Left ventricle myocardium superior (tissue), 1 donor: ENCODE results near the gene SUGP1. TPM values are rescaled to one million over a fixed set of nuclear protein-coding genes. Genes with fewer than 3 reads are reported as not detected.

Source experiments
- ATAC-seq: fragments of 200-7000 bp; cut with Tn5 transposase; one replicate; pipeline ENCODE4 v1.9.1; 2020; ENCODE audit warnings: mild to moderate bottlenecking, moderate library complexity
- DNase-seq: peaks from one replicate; pipeline ENCODE4 v3.0.0-alpha.2; 2020
- intact Hi-C: fragments of 100-400 bp; cut with micrococcal nuclease; formaldehyde crosslinking; loops from one replicate; pipeline ENCODE4 v1.11.0; 2022
- total RNA-seq: library from RNA; stranded (reverse); fragmentation: NEBNext Ultra II Directional; extraction: Animal tissue kit (Norgen Biotek cat#: 25700); gene quantifications from one replicate; pipeline ENCODE4 v1.2.1, GENCODE V29; 2021
- donor health status: DM: no; HTN: yes; CAD: no; lungs with severe emphysema.

Gene SUGP1
- total RNA-seq, 1 donor from 2014 or later, result 46.0 TPM

DNA sequence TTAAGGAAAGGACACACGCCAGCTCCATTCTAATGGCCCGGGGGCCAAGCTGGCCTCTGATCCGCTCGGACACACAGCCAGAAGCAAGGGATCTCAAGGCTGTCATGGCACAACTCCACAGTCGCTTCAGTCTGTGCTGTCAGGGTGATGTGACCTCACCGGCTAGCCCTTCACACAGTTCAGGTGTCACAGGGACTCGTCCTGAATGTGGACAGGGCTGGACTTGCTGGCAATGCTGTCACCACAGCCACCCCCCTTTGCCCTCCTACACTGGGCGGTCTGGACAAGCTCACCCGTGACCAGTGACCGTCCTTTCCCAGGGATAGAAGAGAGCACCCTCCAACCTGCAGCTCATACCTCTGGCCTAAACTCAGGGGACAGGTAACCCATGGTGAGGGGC, 15.2 kb downstream of the SUGP1 start:
- ATAC-seq, result peak; percentile 53
- DNase-seq, result no peak
- intact Hi-C loops, result no loop called here

DNA sequence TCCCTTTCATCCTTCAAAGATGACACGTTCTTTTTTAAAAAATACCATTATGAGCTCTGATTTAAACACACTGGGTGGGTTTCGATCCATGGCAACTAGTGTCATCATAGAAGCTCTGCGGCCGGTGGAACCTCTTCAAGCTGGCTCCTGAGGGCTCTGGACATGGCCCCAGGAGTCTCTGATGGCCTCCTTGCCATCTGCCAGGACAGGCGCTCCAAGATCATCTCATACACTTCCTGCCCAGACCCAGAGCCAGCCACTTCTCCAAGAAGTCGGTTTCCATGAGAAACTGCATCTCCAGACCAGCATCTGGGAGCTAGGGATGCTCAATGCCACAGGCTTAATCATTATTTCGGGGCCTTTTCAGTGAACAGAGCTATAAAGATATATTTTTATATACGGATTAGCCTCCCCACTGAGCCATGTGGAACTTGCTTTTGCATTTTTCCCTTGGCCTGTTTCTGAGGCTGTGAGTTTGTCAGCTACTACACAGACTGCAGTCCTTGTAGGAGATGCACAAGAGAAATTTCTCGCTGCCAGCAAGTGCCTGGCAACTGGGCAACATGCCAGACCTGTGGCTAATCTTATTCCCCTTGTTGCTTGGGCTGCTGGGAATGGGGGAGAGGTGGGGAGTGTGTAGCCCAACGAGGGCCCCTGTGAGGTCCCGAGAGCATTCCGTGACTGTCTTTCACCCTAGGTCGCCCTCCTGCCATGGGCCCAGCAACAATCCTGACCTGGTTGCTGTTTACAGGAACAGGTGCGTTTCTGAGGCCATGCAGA, 15.9 kb downstream of the SUGP1 start:
- intact Hi-C loops, result no loop called here
- peak; percentile 81 for ATAC-seq
- peak; percentile 68 for DNase-seq

DNA sequence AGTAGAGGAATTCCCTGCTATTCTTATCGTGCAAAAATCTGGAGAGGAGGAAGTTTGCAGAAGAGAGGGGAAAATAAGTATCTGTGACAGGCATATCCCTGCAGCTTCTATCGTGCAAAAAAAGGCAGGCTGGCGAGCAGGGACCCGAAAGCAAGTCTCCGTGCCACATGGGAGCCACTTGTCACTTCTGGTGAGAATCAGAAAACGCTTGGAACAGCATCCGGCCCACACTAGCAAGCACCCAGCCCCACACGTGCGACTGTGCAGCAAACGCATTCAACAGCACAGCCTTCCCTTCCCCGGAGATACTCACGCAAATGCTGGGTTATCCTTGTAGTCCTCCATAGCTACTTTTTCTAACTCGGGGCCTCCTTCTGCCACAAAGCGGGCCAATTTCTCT, 16.9 kb downstream of the SUGP1 start:
- intact Hi-C loops, result no loop called here
- no peak for ATAC-seq
- no peak for DNase-seq

DNA sequence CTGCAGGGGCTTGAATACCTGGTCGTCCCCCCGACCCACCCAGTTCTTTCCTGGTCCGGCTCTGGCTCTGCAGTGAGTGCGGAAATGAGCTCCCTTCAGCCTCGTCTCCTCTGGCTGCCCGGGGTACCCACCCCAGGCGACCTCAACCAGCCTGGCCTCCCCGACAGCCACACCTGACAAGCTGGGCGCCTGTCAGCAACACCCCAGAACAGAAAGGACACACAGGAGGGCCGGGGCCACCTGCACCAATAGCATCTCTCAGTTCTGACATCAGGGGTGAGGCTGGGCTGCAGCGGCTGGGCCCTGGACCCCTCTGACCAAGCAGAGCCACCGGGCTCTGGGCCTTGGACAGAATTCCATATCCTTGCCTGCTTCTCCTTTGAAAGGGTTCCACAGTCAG, 19.7 kb downstream of the SUGP1 start:
- no peak for DNase-seq
- intact Hi-C loops, result no loop called here
- no peak for ATAC-seq

DNA sequence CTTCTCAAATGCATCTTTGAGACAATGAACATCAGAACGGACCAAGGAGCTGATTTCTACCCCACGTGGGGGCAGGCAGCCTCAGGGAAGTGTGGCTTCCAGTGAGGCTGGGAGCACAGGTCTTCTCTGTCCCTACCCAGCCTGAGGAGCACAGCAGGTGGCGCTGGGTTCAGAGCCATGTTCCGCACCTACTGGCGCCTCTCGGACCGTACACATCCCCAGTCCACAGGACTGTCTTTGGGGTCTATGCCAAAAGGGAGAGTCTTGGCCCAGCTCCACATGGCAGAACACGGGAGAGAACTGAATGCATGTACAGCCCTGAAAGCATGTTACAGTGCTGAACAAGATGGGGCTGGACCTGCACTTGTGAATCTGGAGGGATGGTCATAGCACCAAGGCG, 22.6 kb downstream of the SUGP1 start:
- DNase-seq (no peak), ATAC-seq (peak; percentile 83)
- intact Hi-C loops, result no loop called here

DNA sequence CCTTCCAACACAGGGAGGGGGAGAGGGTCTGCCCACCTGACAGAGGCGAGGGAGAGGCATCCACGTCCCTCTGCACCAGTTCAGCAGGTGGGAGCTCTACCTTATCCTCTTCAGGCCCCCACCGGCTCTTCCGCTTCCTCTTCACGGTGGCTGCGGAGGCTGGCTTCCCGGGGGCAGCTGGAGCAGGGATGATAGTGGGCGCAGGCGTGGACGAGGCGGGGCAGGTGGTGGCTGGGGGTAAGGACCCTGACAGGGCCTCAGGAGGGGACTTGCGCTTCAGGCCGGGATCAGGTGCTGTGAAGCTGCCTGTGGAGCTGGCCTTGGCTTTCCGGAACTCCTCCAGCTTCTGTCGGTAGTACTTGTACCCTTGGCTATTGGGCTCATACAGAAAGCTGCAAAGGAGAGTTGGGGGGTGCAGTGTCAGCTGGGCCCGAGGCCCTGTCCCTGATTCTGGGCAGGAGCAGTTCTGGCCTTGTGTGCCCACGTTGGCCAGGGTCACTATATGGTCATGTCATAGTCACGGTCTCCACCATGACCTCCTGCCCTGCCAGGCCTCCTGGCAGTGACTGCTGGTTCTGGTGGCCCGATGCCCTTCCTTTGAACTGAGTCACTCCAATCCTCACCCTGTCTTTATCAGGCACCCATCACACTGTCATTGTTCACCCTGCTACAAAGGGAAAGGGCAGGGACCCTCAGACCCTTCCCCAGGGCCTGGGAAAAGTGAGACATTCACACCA, 23.2 kb downstream of the SUGP1 start:
- ATAC-seq (no peak), DNase-seq (no peak)
- intact Hi-C loops, result no loop called here

DNA sequence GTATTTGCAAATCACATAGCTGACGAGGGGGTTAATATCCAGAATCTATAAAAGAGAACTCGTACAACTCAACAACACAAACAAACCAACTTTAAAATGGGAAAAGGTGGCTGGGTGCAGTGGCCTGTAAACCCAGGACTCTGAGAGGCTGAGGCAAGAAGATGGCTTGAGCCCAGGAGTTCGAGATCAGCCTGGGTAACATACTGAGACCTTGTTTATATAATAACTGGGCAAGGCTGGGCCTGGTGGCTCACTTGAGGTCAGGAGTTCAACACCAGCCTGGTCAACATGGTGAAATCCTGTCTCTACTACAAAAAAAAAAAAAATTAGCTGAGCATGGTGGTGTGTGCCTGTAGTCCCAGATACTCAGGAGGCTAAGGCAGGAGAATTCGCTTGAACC, 25.4 kb downstream of the SUGP1 start:
- DNase-seq, result no peak
- intact Hi-C loops, result no loop called here
- no peak for ATAC-seq

DNA sequence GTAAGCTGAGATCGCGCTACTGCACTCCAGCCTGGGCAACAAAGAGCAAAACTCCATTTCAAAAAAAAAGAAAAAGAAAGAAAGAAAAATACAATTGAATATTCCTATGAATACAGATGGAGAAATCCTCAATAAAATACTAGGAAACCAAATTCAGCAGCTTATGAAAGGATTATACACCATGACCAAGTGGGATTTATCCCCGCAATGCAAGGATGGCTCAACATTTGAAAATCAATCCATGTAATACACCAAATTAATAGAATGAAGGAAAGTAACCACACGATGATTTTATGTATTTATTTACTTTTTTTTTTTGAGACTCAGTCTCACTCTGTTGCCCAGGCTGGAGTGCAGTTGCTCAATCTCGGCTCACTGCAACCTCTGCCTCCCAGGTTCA, 27.7 kb downstream of the SUGP1 start:
- ATAC-seq, result no peak
- intact Hi-C loops, result no loop called here
- DNase-seq, result no peak

DNA sequence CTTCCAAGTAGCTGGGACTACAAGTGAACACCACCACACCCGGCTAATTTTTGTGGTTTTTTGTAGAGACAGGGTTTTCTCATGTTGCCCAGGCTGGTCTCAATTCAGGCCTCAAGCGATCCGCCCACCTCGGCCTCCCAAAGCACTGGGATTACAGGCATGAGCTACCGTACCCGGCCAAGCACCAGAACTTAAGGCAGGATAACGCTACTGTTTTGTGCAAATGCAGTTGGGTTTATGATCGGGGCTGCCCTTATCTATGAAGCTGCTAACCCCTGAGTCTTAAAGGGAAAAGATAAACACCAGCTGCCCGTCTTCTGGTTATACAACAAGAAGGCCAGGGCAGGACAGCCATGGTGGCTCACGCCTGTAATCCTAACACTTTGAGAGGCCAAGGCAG, 34.6 kb downstream of the SUGP1 start:
- no peak for DNase-seq
- intact Hi-C loops, result no loop called here
- no peak for ATAC-seq

DNA sequence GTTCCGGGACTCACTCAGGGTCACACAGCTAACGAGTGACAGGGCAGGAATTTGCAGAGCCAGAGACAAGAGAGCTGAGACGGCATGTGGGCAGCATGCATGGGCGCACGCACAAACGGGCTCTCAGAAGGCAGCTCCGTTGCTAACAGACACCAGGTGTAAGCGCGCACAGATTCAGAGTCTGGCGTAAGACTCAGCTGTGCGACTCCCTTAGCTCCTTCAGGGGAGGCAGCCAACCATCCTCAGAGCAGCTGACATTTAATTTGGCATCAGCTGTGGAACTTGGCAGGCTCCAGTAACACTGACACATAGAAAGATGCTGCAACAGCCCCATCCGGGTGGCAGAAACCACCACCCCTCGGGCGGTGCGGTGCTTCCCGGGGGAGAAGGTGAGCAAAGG, 39.7 kb downstream of the SUGP1 start:
- DNase-seq, result no peak
- no peak for ATAC-seq
- intact Hi-C loops, result no loop called here

DNA sequence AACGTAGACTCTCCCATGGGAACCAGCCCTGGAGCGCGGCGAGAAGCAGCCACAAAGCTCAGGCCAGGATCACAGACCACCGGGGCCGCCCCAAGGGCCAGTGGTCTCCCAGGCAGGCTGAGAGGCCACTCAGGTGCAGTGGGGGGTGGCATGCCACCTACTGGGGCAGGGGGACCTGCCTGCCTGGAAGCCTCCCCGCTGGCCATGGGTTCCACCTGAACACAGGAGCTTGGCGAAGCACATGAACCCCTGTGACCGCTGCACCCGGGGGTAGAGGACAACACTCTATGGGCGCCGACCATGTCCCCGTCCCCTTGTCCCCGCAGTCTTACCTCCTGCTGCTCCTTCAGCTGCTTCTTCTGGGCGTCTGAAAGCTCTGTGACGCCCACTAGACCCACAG, 40.5 kb downstream of the SUGP1 start:
- ATAC-seq (no peak), DNase-seq (no peak)
- intact Hi-C loops, result no loop called here

DNA sequence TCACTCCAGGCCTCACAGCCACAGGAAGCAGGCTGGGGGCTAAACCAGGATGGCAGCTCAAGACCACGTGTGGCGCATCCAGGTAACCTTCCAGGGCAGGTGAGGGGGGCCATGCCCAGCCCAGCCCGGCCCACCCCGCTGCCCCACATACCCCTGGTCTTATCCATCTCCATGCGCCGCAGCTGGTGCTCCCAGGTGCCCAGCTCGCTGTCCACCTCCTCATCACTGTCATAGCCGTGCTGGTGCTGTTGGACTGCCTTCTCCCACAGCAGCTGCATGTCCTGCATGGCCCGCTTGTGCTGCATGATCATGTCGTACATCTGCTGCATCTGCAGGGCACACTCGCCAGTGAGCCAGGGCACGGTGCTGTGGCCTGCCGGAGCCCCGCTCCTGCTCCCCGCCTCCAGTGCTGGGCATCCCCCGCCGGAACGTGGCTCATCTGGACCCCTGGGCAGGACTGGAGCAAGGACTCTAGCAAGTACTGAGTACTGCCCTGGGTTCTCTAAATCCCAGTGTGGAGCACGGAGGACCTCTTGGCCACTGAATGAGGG, 41.2 kb downstream of the SUGP1 start:
- intact Hi-C loops, result no loop called here
- DNase-seq (no peak), ATAC-seq (no peak)

DNA sequence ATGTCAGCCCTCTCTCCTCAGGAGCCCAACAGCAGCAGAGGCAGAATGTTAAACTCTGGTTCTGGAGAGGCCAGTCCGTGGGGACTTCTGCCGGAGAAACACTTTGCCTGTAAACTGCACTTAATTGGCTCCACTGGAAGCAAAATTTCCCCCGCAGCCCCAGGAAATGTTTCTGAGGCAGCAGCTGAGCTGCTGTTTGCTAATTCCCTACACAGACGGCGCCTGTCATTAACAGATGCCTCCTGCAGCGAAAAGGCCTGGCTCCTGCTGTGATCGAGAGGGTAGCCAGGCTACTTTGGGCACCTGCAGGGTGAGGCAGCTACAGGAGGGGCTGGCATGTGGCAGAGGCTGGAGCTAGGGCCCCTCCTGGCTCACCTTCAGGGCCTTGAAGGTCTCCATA, 42.0 kb downstream of the SUGP1 start:
- intact Hi-C loops, result no loop called here
- ATAC-seq (no peak), DNase-seq (no peak)

DNA sequence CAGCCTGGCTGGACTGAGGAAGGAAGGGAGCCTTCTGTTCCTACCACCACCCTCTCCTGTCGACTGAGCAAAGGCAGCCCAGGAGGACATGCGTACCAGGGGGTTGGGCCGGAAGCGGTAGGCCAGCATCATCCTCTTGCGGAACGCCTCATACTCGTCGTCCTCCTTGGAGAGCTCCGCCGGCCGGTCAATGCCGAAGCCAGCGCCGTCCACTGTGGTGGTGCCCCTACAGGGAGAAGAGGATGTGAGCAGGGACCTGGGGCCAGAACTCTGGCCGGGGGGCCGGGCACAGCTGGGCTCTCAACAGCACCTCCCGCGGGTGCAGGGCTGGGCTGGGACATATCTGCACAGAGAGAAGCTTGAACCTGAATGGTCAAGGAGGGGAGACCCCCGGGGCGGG, 43.5 kb downstream of the SUGP1 start:
- intact Hi-C loops, result no loop called here
- DNase-seq, result no peak
- ATAC-seq, result no peak

DNA sequence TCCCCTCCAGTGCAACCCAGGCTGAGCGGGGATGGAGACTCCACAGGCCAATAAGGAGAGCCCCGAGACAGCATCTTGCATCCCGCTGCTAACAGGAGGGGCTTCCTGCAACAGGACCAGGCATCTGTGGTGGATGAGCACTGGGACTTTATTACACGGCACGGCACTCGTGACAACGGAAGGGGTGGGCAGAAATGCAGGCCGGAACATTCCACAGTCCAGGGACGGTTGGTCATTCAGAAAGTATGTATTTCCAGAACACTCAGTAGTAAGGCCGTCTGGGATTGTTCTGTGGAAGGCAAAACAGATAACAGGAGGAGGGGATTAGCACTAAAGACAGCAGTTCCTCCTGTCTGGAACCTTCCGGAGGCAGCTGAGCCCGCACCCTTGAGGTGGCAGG, 43.9 kb downstream of the SUGP1 start:
- ATAC-seq, result no peak
- intact Hi-C loops, result no loop called here
- DNase-seq, result no peak

DNA sequence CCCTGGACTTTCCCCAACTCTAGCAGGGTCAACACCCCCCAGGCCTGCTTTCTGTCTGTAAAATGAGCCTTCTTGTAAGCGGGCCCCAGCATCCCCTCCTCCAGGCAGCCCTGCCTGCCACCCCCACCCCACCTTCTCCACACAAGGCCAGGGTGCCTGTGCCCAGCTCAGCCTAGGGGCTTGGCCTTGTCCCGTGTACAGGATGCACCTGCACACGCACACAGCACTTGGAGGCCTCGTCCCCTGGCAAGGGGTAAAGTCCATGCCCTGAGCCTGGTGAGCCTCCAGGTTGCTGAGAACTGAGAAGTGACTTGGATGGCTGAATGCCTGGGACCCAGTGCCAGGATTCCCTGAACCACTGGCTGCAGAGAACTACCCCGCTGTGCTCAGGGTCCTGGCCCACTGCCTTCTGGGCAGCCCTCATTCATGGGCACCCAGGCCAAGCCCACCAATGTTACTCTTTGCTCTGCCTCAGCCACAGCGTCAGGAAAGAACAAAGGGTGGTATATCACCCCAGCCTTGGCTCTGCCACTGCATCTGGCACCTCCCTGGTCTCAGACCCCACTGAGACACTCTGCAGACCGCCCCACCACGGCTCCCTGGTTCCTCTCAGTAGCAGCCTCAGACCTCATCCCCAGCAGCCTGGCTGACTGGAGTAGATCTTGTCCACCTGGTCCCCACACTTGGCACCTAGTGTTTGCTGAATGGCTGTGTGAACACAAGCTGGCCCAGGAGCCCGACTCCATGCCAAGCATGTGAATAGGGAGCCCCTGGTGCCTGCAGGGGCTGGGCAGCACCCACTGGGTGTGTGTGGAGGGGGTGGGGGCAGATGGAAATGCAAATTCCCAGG, 45.4 kb downstream of the SUGP1 start:
- intact Hi-C loops, result no loop called here
- DNase-seq (no peak), ATAC-seq (no peak)

DNA sequence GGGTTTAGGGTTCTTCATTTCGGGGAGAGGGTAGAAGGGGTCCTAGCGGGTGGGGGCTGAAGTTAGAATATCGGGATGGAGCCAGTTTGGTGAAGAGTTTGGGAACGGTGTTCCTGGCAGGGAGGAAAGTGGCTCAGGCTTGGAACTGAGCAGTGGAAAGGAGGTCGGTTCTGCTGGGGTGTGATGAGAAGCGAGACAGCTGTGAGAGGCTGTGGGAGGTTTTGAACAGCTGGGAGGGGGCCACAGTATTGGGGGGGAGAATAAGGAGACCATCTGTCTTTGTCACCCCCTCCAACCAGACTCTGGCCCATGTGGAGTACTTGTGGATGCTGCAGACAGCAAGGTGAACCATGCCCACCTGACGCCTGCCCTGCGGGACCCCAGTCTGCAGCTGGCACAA, 46.2 kb downstream of the SUGP1 start:
- DNase-seq (no peak), ATAC-seq (no peak)
- intact Hi-C loops, result no loop called here

DNA sequence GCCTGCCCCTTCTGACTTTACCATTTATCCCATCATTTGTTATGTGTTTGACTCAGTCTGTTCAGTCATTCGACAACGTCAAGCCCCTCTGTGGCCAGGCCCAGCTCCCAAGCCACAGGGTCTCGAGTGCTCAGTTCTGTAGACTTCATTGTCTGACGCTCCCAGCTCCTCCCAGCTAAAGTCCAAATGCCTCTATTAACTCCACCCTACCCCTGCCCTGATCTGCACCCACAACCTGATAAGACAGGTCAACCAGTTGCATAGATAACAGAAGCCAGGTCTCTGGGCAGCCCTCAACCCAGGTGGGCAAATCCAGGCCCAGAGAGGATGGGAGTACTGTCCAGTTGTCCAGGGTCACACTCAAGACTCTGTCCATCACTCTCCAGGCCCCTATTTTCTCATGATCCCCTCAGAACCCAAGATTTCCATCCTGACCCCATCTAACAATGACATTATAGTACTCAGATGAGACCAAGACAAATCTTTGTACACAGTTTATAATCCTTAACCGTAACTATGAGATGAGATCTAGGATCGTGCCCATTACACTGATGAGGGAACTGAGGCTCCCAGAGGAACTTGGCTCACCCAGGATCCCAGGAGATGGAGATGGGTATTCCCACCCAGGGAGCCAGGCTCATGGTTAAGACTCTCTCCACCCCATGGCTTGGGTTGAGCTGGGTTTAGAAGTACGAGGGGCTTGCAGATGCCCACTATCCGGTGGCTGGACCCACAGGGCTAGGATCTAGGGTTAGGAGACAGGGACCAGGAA, 48.3 kb downstream of the SUGP1 start:
- intact Hi-C loops, result no loop called here
- ATAC-seq (no peak), DNase-seq (no peak)
